NT2/D1 (cell line): Measurements from ENCODE around the gene ATXN7.

ENCODE experiments used
- YY1 ChIP-seq: IDR thresholded peaks from 2 replicates; pipeline ENCODE4 v1.6.1; 2011; ENCODE audit not compliant: insufficient read length, insufficient read depth
- ZNF274 ChIP-seq: IDR thresholded peaks from 2 replicates; pipeline ENCODE4 v1.6.1; 2011; ENCODE audit warnings: mild to moderate bottlenecking, low read depth, low read length

DNA sequence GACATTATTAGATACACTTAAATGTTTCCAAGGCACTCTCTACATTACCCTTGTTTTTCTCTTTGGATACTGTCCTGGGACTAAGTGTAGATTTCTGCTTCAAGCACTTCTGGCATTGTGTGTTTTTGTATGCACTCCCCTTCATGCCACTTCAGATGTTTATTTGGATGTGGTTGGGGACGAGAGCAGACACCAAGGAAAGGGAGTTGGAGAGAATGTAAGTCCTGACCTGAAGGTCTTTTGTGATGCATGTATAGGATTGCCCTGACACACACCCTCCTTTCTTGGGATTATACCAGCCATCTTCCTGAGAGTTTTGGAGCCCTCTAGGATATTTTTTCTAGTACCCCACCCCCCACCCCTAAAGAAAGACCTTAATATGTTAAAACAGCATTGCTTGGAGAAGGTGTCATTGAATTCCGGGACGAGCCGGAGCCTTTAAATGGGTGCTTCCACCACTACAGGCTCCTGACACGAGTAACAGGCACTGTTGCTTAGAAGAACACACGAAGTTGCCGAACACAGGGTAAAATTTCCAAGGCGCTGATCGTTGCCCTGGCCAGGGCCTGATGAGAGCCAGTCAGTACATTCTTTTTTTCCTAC, 136.9 kb downstream of the ATXN7 start:
- TF ChIP-seq YY1: no peak
- TF ChIP-seq ZNF274: no peak
